Kidney (tissue), 14 donors: ENCODE data around the gene OXT. TPM values are rescaled to one million over a fixed set of nuclear protein-coding genes. Genes with fewer than 3 reads are reported as not detected.

ENCODE experiments used
- DNase-seq, 5 donors: peaks; one replicate each; pipeline ENCODE4 v3.0.0-alpha.2; 2013 to 2020
- FAIRE-seq: peaks from 2 replicates; lab custom pipeline; 2012; peaks lifted over from hg19 to GRCh38; lab: Jason Lieb, UNC
- H3K27ac ChIP-seq, 2 donors: one replicate each; pipeline ENCODE4 v1.7.0; 2013; ENCODE audit warnings: low read depth in 2 of 2, low read length in 2 of 2, inconsistent platforms in 1 of 2
- H3K27me3 ChIP-seq: one replicate; pipeline ENCODE4 v1.7.1; 2013; ENCODE audit warnings: low read length, inconsistent platforms; ENCODE audit not compliant: control insufficient read depth, insufficient read depth
- H3K36me3 ChIP-seq, 3 donors: one replicate each; pipeline versions ENCODE4 v1.7.0 to v1.7.1; 2013; ENCODE audit warnings: low read length in 3 of 3, control low read depth in 1 of 3, inconsistent platforms in 1 of 3; ENCODE audit not compliant: insufficient read depth in 3 of 3, control insufficient read depth in 2 of 3
- H3K4me1 ChIP-seq, 3 donors: one replicate each; pipeline versions ENCODE4 v1.7.0 to v1.7.1; 2013; ENCODE audit warnings: low read length in 3 of 3, inconsistent platforms in 1 of 3, low read depth in 1 of 3; ENCODE audit not compliant: control insufficient read depth in 2 of 3, insufficient read depth in 2 of 3
- H3K4me3 ChIP-seq, 3 donors: one replicate each; pipeline versions ENCODE4 v1.7.0 to v1.8.1; 2013; ENCODE audit warnings: low read length in 3 of 3, control low read depth in 1 of 3, inconsistent platforms in 1 of 3
- H3K9ac ChIP-seq, 3 donors: one replicate each; pipeline versions ENCODE4 v1.7.0 to v1.7.1; 2013; ENCODE audit warnings: low read length in 3 of 3, control low read depth in 1 of 3, inconsistent platforms in 1 of 3
- H3K9me3 ChIP-seq, 3 donors: one replicate each; pipeline versions ENCODE4 v1.7.0 to v1.7.1; 2013; ENCODE audit warnings: low read length in 3 of 3, control low read depth in 1 of 3, inconsistent platforms in 1 of 3; ENCODE audit not compliant: control insufficient read depth in 2 of 3, insufficient read depth in 1 of 3
- CTCF ChIP-seq: IDR thresholded peaks from 3 replicates; pipeline ENCODE4 v1.5.1; 2012; ENCODE audit warnings: mild to moderate bottlenecking, moderate library complexity, borderline replicate concordance; ENCODE audit not compliant: insufficient read depth; ENCODE audit errors: extremely low read depth
- intact Hi-C: fragments of 100-400 bp; cut with DNase I; formaldehyde crosslinking; loops from one replicate; pipeline ENCODE4 v1.11.1; 2022
- polyA plus RNA-seq: library from polyadenylated mRNA; stranded (reverse); fragments of 350-450 nt; fragmentation: Illumina TruSeq; extraction: RNeasy Lipid Tissue Mini Kit (QIAGEN cat#74804); gene quantifications from one replicate; pipeline ENCODE4 v1.2.3, GENCODE V29; 2014; ENCODE audit warnings: low read depth, low replicate concordance; ENCODE audit not compliant: insufficient read depth
- total RNA-seq: library from RNA; stranded (reverse); fragmentation: NEBNext Ultra II Directional; extraction: Animal tissue kit (Norgen Biotek cat#: 25700); gene quantifications from one replicate; pipeline ENCODE4 v1.2.1, GENCODE V29; 2021
- donor health status: control.
- donor health status: control.
- donor health status: control.
- donor health status: control.
- donor health status: control.
- donor health status: DM: yes; HTN: yes; CAD: no.
- donor health status: Normal renal cell carcinoma (clear cell type).

OXT gene
- total and polyA plus RNA-seq, 2 donors from 2014 or later = 10.8 TPM; not detected in 1

GRCh38 chr20:3102575-3103368, 31.4 kb downstream of the OXT start:
- intact Hi-C loops = no loop called here
- Histone ChIP-seq H3K27ac (no peak overlapping the region), H3K4me1 (no peaks in the 10 kb centered on the region), H3K4me3 (no peak overlapping the region), H3K27me3 (no peaks in the 10 kb centered on the region), H3K36me3 (no peaks in the 10 kb centered on the region), H3K9me3 (no peaks in the 10 kb centered on the region), H3K9ac (no peak overlapping the region)
- no peak for TF ChIP-seq CTCF
- DNase-seq (no peak), FAIRE-seq (no peak)

GRCh38 chr20:3103369-3104032, 32.1 kb downstream of the OXT start:
- peak in 1 of 5 donors; percentile 11 for DNase-seq
- H3K4me1 ChIP-seq = no peaks in the 10 kb centered on the region
- FAIRE-seq = no peak
- no peak for TF ChIP-seq CTCF
- no peaks in the 10 kb centered on the region for H3K36me3 ChIP-seq
- no peak overlapping the region for H3K27ac ChIP-seq
- no peaks in the 10 kb centered on the region for H3K27me3 ChIP-seq
- no peak overlapping the region for H3K9ac ChIP-seq
- H3K4me3 ChIP-seq = no peak overlapping the region
- no peaks in the 10 kb centered on the region for H3K9me3 ChIP-seq
- intact Hi-C loops = no loop called here

- FAIRE-seq = no peak
- intact Hi-C loops = no loop called here
- no peak overlapping the region for H3K27ac ChIP-seq
- H3K4me1 ChIP-seq = no peaks in the 10 kb centered on the region
- no peaks in the 10 kb centered on the region for H3K9me3 ChIP-seq
- no peak for TF ChIP-seq CTCF
- no peak overlapping the region for H3K9ac ChIP-seq
- no peaks in the 10 kb centered on the region for H3K27me3 ChIP-seq
- peak in 1 of 5 donors; percentile 42 for DNase-seq
- H3K4me3 ChIP-seq = no peak overlapping the region
- H3K36me3 ChIP-seq = peaks cover 0 to 5% (median 0%) of the 10 kb centered on the region in 3 donors
Observed at GRCh38 chr20:3105256-3106137, 34.1 kb downstream of the OXT start.
